T-helper 22 cell (primary cell): ENCODE results near the gene LDB2.
"Not testable (repeated sequence)": the region's sequence is repeated elsewhere in the genome, so short reads cannot be mapped to it uniquely, and the experiment has no call there.

ENCODE experiments used
- DNase-seq: peaks from one replicate; pipeline ENCODE4 v3.0.0-alpha.2; 2020; ENCODE audit warnings: low read depth

LDB2 gene

GRCh38 chr4:16544869-16545268 is 353.6 kb downstream of the LDB2 start:
- DNase-seq, result no peak

- DNase-seq, result no peak
Measured at GRCh38 chr4:16544251-16544721, 354.2 kb downstream of the LDB2 start.

GRCh38 chr4:16537926-16538325 is 360.5 kb downstream of the LDB2 start:
- DNase-seq, result no peak

DNA sequence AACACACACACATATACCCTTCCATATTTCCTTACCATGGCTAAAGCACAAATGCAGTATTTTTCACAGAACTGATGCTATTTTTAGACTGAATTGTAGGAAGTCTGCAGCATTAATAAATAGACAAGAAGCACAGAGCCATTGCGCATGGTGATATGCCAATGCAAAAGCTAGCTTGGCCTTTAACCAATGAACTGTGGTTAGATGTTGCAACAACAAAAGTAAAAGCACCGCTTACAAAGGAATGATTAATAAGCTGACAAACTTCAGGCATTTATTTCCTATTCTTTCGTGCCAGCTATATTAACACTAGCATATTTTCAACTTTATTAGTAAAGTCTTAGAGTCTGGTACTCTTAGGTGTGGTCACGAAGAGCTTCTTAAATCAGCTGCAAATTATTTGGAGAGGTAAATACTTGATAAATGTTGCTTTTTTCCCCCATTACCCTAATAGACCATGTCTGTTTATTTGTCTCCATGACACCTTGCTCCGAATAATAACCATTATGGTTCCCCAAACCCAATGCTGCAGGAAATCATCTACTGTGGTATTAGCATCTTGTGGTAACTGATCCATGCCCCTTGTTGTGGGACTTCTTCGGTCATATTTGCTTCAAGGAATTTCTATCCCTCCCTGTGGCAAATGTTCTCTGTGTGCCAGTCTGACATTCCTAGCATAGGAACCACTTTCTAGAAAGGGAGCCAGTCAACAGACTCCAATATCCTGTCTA is 366.0 kb downstream of the LDB2 start:
- no peak for DNase-seq

- no peak for DNase-seq
Measured at GRCh38 chr4:16530688-16531635, 367.5 kb downstream of the LDB2 start.

- no peak for DNase-seq
Measured at GRCh38 chr4:16524911-16525554, 373.4 kb downstream of the LDB2 start.

- no peak for DNase-seq
Measured at GRCh38 chr4:16524406-16524805, 374.0 kb downstream of the LDB2 start.

DNA sequence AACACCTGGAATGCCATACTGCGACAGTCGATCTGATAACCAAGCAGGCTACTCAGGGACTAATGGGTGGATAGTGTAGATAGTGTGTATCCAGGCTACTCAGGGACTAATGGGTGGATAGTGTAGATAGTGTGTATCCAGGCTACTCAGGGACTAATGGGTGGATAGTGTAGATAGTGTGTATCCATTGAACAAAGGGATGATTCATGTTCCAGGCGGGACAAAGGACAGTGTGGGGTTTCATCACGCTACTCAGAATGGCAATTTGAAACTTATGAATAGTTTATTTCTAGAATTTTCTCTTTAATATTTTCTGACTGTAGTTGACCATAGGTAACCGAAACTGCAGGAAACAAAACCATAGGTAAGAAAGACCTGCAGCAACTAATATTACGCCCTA is 374.9 kb downstream of the LDB2 start:
- not testable (repeated sequence) for DNase-seq

DNA sequence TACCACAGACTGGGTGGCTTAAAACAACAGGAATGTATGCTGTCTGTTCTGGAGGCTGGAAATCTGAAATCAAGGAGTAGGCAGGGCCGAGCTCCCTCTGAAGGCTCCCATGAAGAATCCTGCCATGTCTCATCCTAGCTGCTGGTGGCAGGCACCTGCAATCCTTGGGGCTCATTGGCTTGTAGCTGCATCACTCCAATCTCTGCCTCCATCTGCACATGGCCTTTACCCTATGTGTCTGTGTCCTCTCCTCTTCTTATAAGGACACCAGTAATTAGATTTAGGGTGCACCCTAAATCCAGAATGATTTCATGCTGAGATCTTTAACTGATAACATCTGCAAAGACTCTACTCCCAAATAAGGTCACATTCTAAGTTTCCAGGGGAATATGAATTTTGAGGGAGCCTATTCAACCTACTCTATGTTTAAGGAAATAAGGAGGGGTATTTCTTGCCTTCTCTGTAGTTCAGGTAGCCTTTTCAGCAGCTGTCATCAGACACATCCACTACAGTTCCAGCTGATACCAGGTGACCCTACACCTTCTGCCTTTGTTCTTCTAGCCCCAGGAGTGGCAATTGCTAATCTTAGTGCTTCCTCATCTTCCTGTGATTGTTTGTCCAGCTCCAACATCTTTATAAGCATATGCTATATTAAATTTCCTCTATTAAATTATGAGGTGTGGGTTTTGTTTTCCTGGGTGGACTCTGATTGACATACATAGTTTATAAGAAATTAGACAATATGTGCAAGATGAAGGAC is 377.1 kb downstream of the LDB2 start:
- DNase-seq, result no peak

DNA sequence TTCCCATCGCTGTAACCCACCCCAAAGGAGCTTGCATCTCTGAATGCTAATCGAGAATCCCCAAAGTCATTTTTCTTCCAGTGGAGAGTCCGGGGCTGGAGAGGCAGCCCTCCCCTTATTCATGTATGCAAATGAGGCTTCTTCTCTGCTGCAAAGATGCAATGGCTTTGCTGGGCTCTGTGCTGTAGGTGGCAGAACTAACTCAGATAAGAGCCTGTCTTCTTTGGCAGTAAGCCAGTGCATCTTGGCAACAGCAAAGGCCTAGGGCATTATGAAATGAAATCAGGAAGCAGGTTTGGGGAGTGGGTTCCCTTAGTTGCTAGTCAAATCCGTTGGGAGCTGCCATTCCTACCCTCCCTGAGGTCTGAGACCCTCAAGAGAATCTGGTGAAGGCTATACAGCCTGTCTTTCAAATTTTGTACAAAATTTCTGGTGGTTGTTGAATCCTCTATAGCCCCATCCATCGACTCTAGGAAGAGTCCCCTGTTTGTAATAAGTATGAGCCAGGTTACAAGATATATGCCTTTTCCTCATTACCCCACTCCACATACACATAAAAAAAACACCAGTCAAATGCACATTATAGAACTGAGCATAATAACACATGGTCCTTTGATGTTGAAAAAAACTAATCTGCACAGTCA is 381.5 kb downstream of the LDB2 start:
- no peak for DNase-seq

DNA sequence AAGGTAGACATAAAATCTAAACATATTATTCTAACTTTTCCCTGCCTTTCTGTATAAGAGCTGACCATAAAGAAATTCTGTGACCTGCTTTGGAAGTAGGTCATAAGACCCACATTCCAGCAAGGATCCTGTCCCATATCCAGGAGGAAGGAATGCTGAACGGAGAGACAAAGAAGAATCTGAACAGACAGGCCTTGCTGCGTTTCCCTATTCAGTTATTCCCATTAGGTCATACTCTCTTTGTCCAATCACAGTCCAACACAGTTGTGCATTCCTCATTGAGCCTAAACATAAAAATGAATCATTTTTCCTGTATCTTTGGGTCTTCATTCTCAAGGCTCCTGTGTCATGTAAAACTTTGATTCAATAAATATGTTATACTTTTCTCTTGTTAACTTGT is 384.6 kb downstream of the LDB2 start:
- DNase-seq, result no peak

DNA sequence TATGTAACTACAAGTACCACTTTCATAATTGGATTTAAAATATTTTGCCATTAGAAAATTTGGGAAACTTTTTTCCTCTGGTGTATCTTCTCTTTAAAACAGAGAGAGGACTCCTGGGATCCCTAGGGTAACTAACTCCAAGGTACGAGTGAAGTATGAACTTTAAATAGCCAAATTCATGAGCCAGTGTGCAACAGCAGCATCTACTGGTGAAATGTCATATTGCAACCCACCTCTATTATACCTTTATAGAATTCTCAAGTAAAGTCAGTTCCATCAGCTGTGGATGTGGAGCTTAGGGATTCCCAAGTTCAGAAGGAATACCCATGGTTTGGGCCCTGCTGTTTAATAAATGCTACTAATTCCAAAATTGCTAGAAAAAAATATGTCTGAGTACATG is 389.5 kb downstream of the LDB2 start:
- no peak for DNase-seq

- no peak for DNase-seq
Measured at GRCh38 chr4:16505726-16506125, 392.7 kb downstream of the LDB2 start.

- no peak for DNase-seq
Measured at GRCh38 chr4:16505267-16505666, 393.2 kb downstream of the LDB2 start.

DNA sequence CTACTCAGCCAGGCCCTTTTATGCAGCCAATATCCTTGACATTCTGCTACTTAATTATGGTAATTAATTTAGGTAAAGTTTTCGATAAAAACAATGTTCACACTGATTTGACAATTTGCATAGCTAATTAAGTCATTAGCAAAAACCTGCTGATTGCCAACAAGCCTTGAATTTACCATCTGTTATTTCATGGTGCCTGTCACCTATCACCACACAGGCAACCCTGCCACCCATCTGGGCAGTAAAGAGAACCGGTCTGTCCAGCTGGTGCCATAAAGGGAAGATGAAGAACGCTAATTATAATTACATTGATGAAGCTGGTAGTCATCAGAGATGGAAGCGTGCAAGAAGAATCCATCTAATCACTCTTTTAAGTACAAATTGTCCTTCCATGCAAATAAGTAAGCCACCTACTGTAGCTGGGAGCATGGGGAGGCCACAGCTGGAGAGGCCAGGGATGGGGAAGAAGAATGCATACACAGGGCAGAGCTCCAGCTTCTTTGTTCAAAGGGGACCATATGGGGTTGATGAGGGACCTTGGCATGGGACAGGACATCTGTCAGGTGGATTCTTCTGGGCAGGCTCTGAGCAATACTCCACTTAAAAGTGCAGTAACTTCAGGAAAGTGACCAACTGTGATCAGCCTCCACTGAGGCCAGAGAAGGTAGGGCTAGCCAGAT is 394.9 kb downstream of the LDB2 start:
- no peak for DNase-seq

DNA sequence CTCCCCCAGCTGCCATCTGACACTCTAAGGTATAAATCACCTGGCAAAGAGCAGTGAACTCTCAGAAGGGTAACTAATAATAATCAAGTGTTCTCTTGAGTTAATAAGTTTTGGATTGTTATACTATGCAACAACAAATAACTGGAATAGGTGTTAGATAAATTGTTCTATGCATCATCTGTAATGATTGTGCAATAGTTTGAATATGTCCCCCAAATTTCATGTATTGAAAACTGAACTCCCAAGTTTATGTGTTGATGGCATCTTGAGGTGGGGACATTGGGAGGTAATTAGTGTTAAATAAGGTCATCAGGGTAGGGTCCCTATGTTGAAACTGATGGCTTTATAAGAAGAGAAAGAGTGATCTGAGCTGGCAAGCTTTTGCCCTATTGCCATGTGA is 399.5 kb downstream of the LDB2 start:
- DNase-seq, result no peak

GRCh38 chr4:16496501-16496900 is 401.9 kb downstream of the LDB2 start:
- no peak for DNase-seq

GRCh38 chr4:16492872-16493271 is 405.6 kb downstream of the LDB2 start:
- no peak for DNase-seq

DNA sequence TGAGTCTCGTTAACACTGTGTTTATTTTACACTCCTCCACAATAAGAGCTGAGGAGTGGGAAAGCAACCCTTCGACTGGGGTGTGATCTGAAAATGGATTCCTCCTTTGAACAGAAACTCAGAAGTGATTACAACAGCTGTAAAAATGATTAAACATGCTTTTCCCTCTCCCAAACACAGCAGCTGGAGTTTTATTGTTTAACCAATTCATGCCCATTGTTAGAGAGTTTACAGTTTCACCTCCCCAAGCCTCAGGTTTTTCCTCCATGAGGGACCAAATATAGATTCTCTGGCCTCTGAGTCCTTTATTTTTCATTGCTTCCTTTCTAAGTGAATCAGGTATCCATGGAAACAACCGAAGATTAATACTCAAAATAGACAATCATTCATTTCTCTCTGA is 409.2 kb downstream of the LDB2 start:
- DNase-seq, result no peak

GRCh38 chr4:16488084-16488483 is 410.4 kb downstream of the LDB2 start:
- DNase-seq, result no peak

DNA sequence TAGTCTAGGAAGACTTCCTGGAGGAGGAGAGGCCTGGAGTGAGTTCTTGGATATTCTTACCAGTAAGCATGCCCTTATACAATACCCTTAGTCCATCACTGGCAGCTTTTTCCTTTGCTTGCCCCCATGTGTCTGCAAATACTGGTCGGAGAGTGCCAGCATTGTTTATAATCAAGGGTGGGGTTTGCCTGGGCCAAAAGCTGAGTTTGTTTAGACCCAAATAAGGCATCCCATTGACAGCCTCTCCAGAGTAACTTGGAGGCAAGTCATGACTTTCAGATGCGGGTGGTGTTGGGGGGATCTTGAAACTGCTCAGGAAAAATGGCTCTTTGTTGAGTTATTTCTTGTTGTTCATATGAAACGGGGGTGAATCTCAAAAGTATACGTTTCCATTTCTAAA is 413.7 kb downstream of the LDB2 start:
- DNase-seq, result no peak
